ENCODE results near the gene ATP13A1.

Gene ATP13A1

GRCh38 chr19:19661675-19662251 lies 1.7 kb downstream of the ATP13A1 start:
- no peak for TF ChIP-seq CTCF (IDR thresholded peaks at IDR 0.05; ENCODE audit: extremely low read depth, missing control alignments)
- peak; percentile 84 for DNase-seq (ENCODE audit: low spot score)

- no peak for DNase-seq (ENCODE audit: low spot score)
- TF ChIP-seq CTCF (IDR thresholded peaks at IDR 0.05; ENCODE audit: extremely low read depth, missing control alignments): no peak
These were observed 2.3 kb downstream of the ATP13A1 start for GRCh38 chr19:19661141-19661674.

GRCh38 chr19:19659646-19660245 lies 3.7 kb downstream of the ATP13A1 start:
- no peak for DNase-seq (ENCODE audit: low spot score)
- TF ChIP-seq CTCF (IDR thresholded peaks at IDR 0.05; ENCODE audit: extremely low read depth, missing control alignments): no peak

GRCh38 chr19:19657397-19657783 lies 6.1 kb downstream of the ATP13A1 start:
- TF ChIP-seq CTCF (IDR thresholded peaks at IDR 0.05; ENCODE audit: extremely low read depth, missing control alignments): no peak
- no peak for DNase-seq (ENCODE audit: low spot score)

- DNase-seq (ENCODE audit: low spot score): no peak
- no peak for TF ChIP-seq CTCF (IDR thresholded peaks at IDR 0.05; ENCODE audit: extremely low read depth, missing control alignments)
These were observed 6.8 kb downstream of the ATP13A1 start for GRCh38 chr19:19656451-19657396.

GRCh38 chr19:19655641-19656343 lies 7.7 kb downstream of the ATP13A1 start:
- DNase-seq (ENCODE audit: low spot score): no peak
- no peak for TF ChIP-seq CTCF (IDR thresholded peaks at IDR 0.05; ENCODE audit: extremely low read depth, missing control alignments)
